ENCODE data around the gene DCXR.

DCXR gene

GRCh38 chr17:82080789-82081464 is 43.4 kb upstream of the DCXR start:
- Histone ChIP-seq H3K4me1 (ENCODE audit: insufficient read depth, low read length) (no peaks in the 10 kb centered on the region), H3K9me3 (ENCODE audit: insufficient read depth, low read length, severe bottlenecking) (no peaks in the 10 kb centered on the region), H3K4me3 (ENCODE audit: low read depth in 1 of 2, low read length in 2 of 2) (no peak overlapping the region), H3K9ac (ENCODE audit: low read depth, low read length) (no peak overlapping the region), H3K27ac (ENCODE audit: low read length) (no peak overlapping the region), H3K79me2 (ENCODE audit: insufficient read depth, low read length) (no peaks in the 10 kb centered on the region; the same call in 1 of the 2 replicates), H3K27me3 (ENCODE audit: insufficient read depth, low read length, poor library complexity) (no peaks in the 10 kb centered on the region), H3K36me3 (ENCODE audit: insufficient read depth, low read length) (peaks cover 82% of the 10 kb centered on the region), H4K20me1 (ENCODE audit: insufficient read depth, low read length) (peaks cover 81% of the 10 kb centered on the region), H3K4me2 (ENCODE audit: insufficient read depth, low read length) (no peak overlapping the region), H2AFZ (ENCODE audit: low read depth, low read length) (no peak overlapping the region)
- DNase-seq: no peak
- no peak for ATAC-seq (ENCODE audit: insufficient read depth, low read depth)
- no peak for TF ChIP-seq EZH2 (IDR thresholded peaks at IDR 0.05; ENCODE audit: borderline replicate concordance, low read depth, low read length, severe bottlenecking)
- no peak for TF ChIP-seq CTCF (IDR thresholded peaks at IDR 0.05; ENCODE audit: borderline replicate concordance, extremely low read depth, low read length, poor library complexity, severe bottlenecking)

GRCh38 chr17:82080048-82080788 is 42.7 kb upstream of the DCXR start:
- ATAC-seq (ENCODE audit: insufficient read depth, low read depth): no peak
- Histone ChIP-seq H3K4me3 (ENCODE audit: low read depth in 1 of 2, low read length in 2 of 2) (no peak overlapping the region), H4K20me1 (ENCODE audit: insufficient read depth, low read length) (peaks cover 75% of the 10 kb centered on the region), H3K36me3 (ENCODE audit: insufficient read depth, low read length) (peaks cover 75% of the 10 kb centered on the region), H3K27ac (ENCODE audit: low read length) (no peak overlapping the region), H3K4me2 (ENCODE audit: insufficient read depth, low read length) (no peak overlapping the region), H3K4me1 (ENCODE audit: insufficient read depth, low read length) (no peaks in the 10 kb centered on the region), H3K9me3 (ENCODE audit: insufficient read depth, low read length, severe bottlenecking) (no peaks in the 10 kb centered on the region), H3K9ac (ENCODE audit: low read depth, low read length) (no peak overlapping the region), H3K79me2 (ENCODE audit: insufficient read depth, low read length) (no peaks in the 10 kb centered on the region), H3K27me3 (ENCODE audit: insufficient read depth, low read length, poor library complexity) (no peaks in the 10 kb centered on the region), H2AFZ (ENCODE audit: low read depth, low read length) (no peak overlapping the region)
- TF ChIP-seq CTCF (IDR thresholded peaks at IDR 0.05; ENCODE audit: borderline replicate concordance, extremely low read depth, low read length, poor library complexity, severe bottlenecking) (no peak), EZH2 (IDR thresholded peaks at IDR 0.05; ENCODE audit: borderline replicate concordance, low read depth, low read length, severe bottlenecking) (no peak)
- DNase-seq: no peak

GRCh38 chr17:82079001-82079677 is 41.6 kb upstream of the DCXR start:
- Histone ChIP-seq H3K9ac (ENCODE audit: low read depth, low read length) (no peak overlapping the region), H3K4me2 (ENCODE audit: insufficient read depth, low read length) (no peak overlapping the region), H3K9me3 (ENCODE audit: insufficient read depth, low read length, severe bottlenecking) (no peaks in the 10 kb centered on the region), H3K27ac (ENCODE audit: low read length) (no peak overlapping the region), H3K4me3 (ENCODE audit: low read depth in 1 of 2, low read length in 2 of 2) (no peak overlapping the region), H2AFZ (ENCODE audit: low read depth, low read length) (no peak overlapping the region), H3K36me3 (ENCODE audit: insufficient read depth, low read length) (peaks cover 64% of the 10 kb centered on the region), H3K79me2 (ENCODE audit: insufficient read depth, low read length) (no peaks in the 10 kb centered on the region), H3K27me3 (ENCODE audit: insufficient read depth, low read length, poor library complexity) (no peaks in the 10 kb centered on the region), H4K20me1 (ENCODE audit: insufficient read depth, low read length) (peaks cover 66% of the 10 kb centered on the region), H3K4me1 (ENCODE audit: insufficient read depth, low read length) (no peaks in the 10 kb centered on the region)
- TF ChIP-seq CTCF (IDR thresholded peaks at IDR 0.05; ENCODE audit: borderline replicate concordance, extremely low read depth, low read length, poor library complexity, severe bottlenecking): no peak
- TF ChIP-seq EZH2 (IDR thresholded peaks at IDR 0.05; ENCODE audit: borderline replicate concordance, low read depth, low read length, severe bottlenecking): no peak
- DNase-seq: no peak
- no peak for ATAC-seq (ENCODE audit: insufficient read depth, low read depth)
